Tibial artery (tissue), 4 donors: ENCODE results near the gene B4GALNT1.

ENCODE experiments used
- DNase-seq, 2 donors: peaks; one replicate each; pipeline ENCODE4 v3.0.0-alpha.2; 2019
- H3K27ac ChIP-seq, 2 donors: fragments of 200-600 bp; sonication (generic) in 1 of 2; 1 replicate in 1 of 2; 2 replicates in 1 of 2; pipeline ENCODE4 v1.5.1; 2018 to 2019; ENCODE audit warnings: mild to moderate bottlenecking in 1 of 2
- H3K27me3 ChIP-seq, 2 donors: fragments of 200-600 bp; sonication (generic) in 1 of 2; one replicate each; pipeline versions ENCODE4 v1.5.1 to v1.6.0; 2016 to 2019
- H3K36me3 ChIP-seq, 3 donors: fragments of 200-600 bp; sonication (generic) in 2 of 3; one replicate each; pipeline ENCODE4 v1.5.1; 2016 to 2019; ENCODE audit warnings: mild to moderate bottlenecking in 2 of 3
- H3K4me1 ChIP-seq, 4 donors: fragments of 200-600 bp; sonication (generic) in 2 of 4; 1 replicate in 3 of 4; 2 replicates in 1 of 4; pipeline ENCODE4 v1.5.1; 2016 to 2019
- H3K4me3 ChIP-seq, 2 donors: fragments of 200-600 bp; sonication (generic) in 1 of 2; 1 replicate in 1 of 2; 2 replicates in 1 of 2; pipeline ENCODE4 v1.5.1; 2018 to 2019; ENCODE audit warnings: mild to moderate bottlenecking in 2 of 2
- H3K9me3 ChIP-seq, 3 donors: fragments of 200-600 bp; sonication (generic) in 1 of 3; one replicate each; pipeline ENCODE4 v1.5.1; 2016 to 2019
- CTCF ChIP-seq, 2 experiments: fragments of 200-600 bp in 1 of 2; fragments of 450-650 bp in 1 of 2; IDR thresholded peaks; one replicate each; pipeline ENCODE4 v1.5.1; 2017 to 2019; ENCODE audit warnings: antibody characterized with exemption in 2 of 2, mild to moderate bottlenecking in 1 of 2, moderate library complexity in 1 of 2
- intact Hi-C: fragments of 100-400 bp; cut with DNase I; formaldehyde crosslinking; loops from one replicate; pipeline ENCODE4 v1.15.0; 2023; ENCODE audit warnings: low total_unique reads

B4GALNT1 gene

GRCh38 chr12:57626921-57627445 is 6.0 kb downstream of the B4GALNT1 start:
- peaks cover 0 to 24% (median 5%) of the 10 kb centered on the region in 3 donors for H3K36me3 ChIP-seq
- H3K27me3 ChIP-seq: peaks cover 0 to 12% of the 10 kb centered on the region in 2 donors
- H3K9me3 ChIP-seq: no peaks in the 10 kb centered on the region
- H3K4me1 ChIP-seq: peaks cover 0 to 9% (median 6%) of the 10 kb centered on the region in 4 donors
- intact Hi-C loops: loop anchor here (10.0 kb wide), 1 partner anchor 142 kb away; the partner anchor contains the start of gene MARS1
- no peak overlapping the region for H3K27ac ChIP-seq
- no peak for DNase-seq
- no peak overlapping the region for H3K4me3 ChIP-seq
- no peak for TF ChIP-seq CTCF (IDR thresholded peaks at IDR 0.05)

- Histone ChIP-seq H3K27ac (no peak overlapping the region), H3K4me3 (no peak overlapping the region), H3K4me1 (peaks cover 0 to 10% (median 7%) of the 10 kb centered on the region in 4 donors), H3K27me3 (peaks cover 0 to 5% of the 10 kb centered on the region in 2 donors), H3K36me3 (peaks cover 0 to 24% (median 5%) of the 10 kb centered on the region in 3 donors), H3K9me3 (no peaks in the 10 kb centered on the region)
- no peak for DNase-seq
- TF ChIP-seq CTCF (IDR thresholded peaks at IDR 0.05): no peak
- intact Hi-C loops: loop anchor here (10.0 kb wide), 1 partner anchor 142 kb away; the partner anchor contains the start of gene MARS1
Measured at GRCh38 chr12:57626111-57626920, 6.7 kb downstream of the B4GALNT1 start.

- H3K27me3 ChIP-seq: peaks cover 0 to 3% of the 10 kb centered on the region in 2 donors
- no peak overlapping the region for H3K27ac ChIP-seq
Measured at GRCh38 chr12:57625261-57626032, 7.6 kb downstream of the B4GALNT1 start.

GRCh38 chr12:57624441-57625220 is 8.4 kb downstream of the B4GALNT1 start:
- no peak for DNase-seq
- peaks cover 0 to 24% (median 5%) of the 10 kb centered on the region in 3 donors for H3K36me3 ChIP-seq
- H3K4me3 ChIP-seq: no peak overlapping the region
- no peak for TF ChIP-seq CTCF (IDR thresholded peaks at IDR 0.05)
- intact Hi-C loops: loop anchor here (10.0 kb wide), 1 partner anchor 140 kb away; the partner anchor contains the start of gene MARS1
- H3K27me3 ChIP-seq: peaks cover 0 to 4% of the 10 kb centered on the region in 2 donors
- no peaks in the 10 kb centered on the region for H3K9me3 ChIP-seq
- H3K4me1 ChIP-seq: peaks cover 0 to 17% (median 13%) of the 10 kb centered on the region in 4 donors
- no peak overlapping the region for H3K27ac ChIP-seq

More at GRCh38 chr12:57625261-57626032, 7.6 kb downstream of the B4GALNT1 start:
- Histone ChIP-seq H3K4me3 (no peak overlapping the region), H3K9me3 (no peaks in the 10 kb centered on the region), H3K36me3 (peaks cover 0 to 24% (median 5%) of the 10 kb centered on the region in 3 donors), H3K4me1 (peaks cover 0 to 17% (median 13%) of the 10 kb centered on the region in 4 donors)
- intact Hi-C loops: loop anchor here (10.0 kb wide), 1 partner anchor 141 kb away; the partner anchor contains the start of gene MARS1
- DNase-seq: no peak
- TF ChIP-seq CTCF (IDR thresholded peaks at IDR 0.05): no peak
